H1 (cell line): ENCODE results near the gene GDPD4. TPM values are rescaled to one million over a fixed set of nuclear protein-coding genes. Genes with fewer than 3 reads are reported as not detected.

Experiments used
- BACH1 ChIP-seq: IDR thresholded peaks from 2 replicates; pipeline ENCODE4 v1.6.1; 2012; ENCODE audit warnings: low read length, improper control_type of control experiment
- CTBP2 ChIP-seq: IDR thresholded peaks from 2 replicates; pipeline ENCODE4 v1.7.0; 2011; ENCODE audit warnings: borderline replicate concordance, mild to moderate bottlenecking, moderate library complexity, mixed read lengths, low read length; ENCODE audit not compliant: insufficient read depth, insufficient read length
- GTF2F1 ChIP-seq: IDR thresholded peaks from 2 replicates; pipeline ENCODE4 v1.6.1; 2012; ENCODE audit warnings: low read depth, low read length, improper control_type of control experiment, borderline replicate concordance
- RAD21 ChIP-seq, 2 experiments: IDR thresholded peaks in 1 of 2; conservative IDR thresholded peaks in 1 of 2; 2 replicates each; pipeline ENCODE4 v1.6.1; 2011; ENCODE audit warnings: low read depth in 2 of 2, low read length in 2 of 2, improper control_type of control experiment in 1 of 2, inconsistent platforms in 1 of 2, mild to moderate bottlenecking in 1 of 2, moderate library complexity in 1 of 2
- RFX5 ChIP-seq: IDR thresholded peaks from 2 replicates; pipeline ENCODE4 v1.6.1; 2011; ENCODE audit warnings: low read depth, low read length, improper control_type of control experiment, borderline replicate concordance
- SIN3A ChIP-seq, 2 experiments: IDR thresholded peaks in 1 of 2; conservative IDR thresholded peaks in 1 of 2; 2 replicates each; pipeline ENCODE4 v1.6.1; 2011 to 2012; ENCODE audit warnings: low read length in 2 of 2, improper control_type of control experiment in 1 of 2, low read depth in 1 of 2, mild to moderate bottlenecking in 1 of 2
- SP1 ChIP-seq: IDR thresholded peaks from 2 replicates; pipeline ENCODE4 v1.6.1; 2011; ENCODE audit warnings: low read depth, low read length
- TAF1 ChIP-seq: IDR thresholded peaks from 2 replicates; pipeline ENCODE4 v1.6.1; 2011; ENCODE audit warnings: mild to moderate bottlenecking, low read depth, low read length
- USF2 ChIP-seq: IDR thresholded peaks from 2 replicates; pipeline ENCODE4 v1.6.1; 2011; ENCODE audit warnings: low read length, improper control_type of control experiment
- polyA plus RNA-seq, 7 experiments: library from polyadenylated mRNA; depleted of rRNA in 3 of 7; stranded (reverse) in 5 of 7; unstranded in 2 of 7; fragments of >200 nt in 5 of 7; fragments of 200-250 nt in 2 of 7; gene quantifications; 1 replicate in 5 of 7; 2 replicates in 1 of 7; 4 replicates in 1 of 7; pipeline versions ENCODE4 v1.2.1 to v1.2.3, GENCODE V29; 2011 to 2013; ENCODE audit warnings: missing spikeins in 2 of 7, mixed read lengths in 2 of 7
- total RNA-seq: library from RNA; stranded (reverse); fragmentation: NEBNext Ultra II Directional; extraction: Animal tissue kit (Norgen Biotek cat#: 25700); gene quantifications from 2 replicates; pipeline ENCODE4 v1.2.1, GENCODE V29; 2021

The GDPD4 gene
- total and polyA plus RNA-seq, 2 of the 8 experiments (the other 6 are each of a cell fraction or from before 2014, with no cell fraction given) = not detected

GRCh38 chr11:77175869-77176539 lies 125.5 kb downstream of the GDPD4 start (continued):
- no peak for TF ChIP-seq RFX5
- TF ChIP-seq SP1 = no peak
- no peak for TF ChIP-seq USF2
- no peak for TF ChIP-seq BACH1
- no peak for TF ChIP-seq GTF2F1
- no peak for TF ChIP-seq RAD21 (IDR thresholded peaks at IDR 0.05 in 1 of 2, conservative IDR thresholded peaks at IDR 0.05 in 1 of 2; ENCODE audit: low read depth in 2 of 2, low read length in 2 of 2)
- TF ChIP-seq CTBP2 = peak; percentile 77
- TF ChIP-seq TAF1 = no peak
- 0 out of 4 replicates have a peak, but pooled peaks of 1 of the 2 experiments have one; percentile 30 for TF ChIP-seq SIN3A (conservative IDR thresholded peaks at IDR 0.05 in 1 of 2, IDR thresholded peaks at IDR 0.05 in 1 of 2; ENCODE audit: low read depth in 1 of 2, low read length in 2 of 2)
- TF ChIP-seq, all 59 proteins: peak for 2
